ENCODE measurements around the gene PRKCQ. TPM values are rescaled to one million over a fixed set of nuclear protein-coding genes. Genes with fewer than 3 reads are reported as not detected.

PRKCQ gene
- total and polyA plus RNA-seq, 5 donors, result 0.05 to 0.25 (median 0.20) TPM

- Histone ChIP-seq H3K27me3 (ENCODE audit: control insufficient read depth, insufficient read depth) (no peaks in the 10 kb centered on the region), H3K9me3 (ENCODE audit: control insufficient read depth, low read length) (no peaks in the 10 kb centered on the region), H3K27ac (ENCODE audit: low read length) (no peak overlapping the region), H3K4me3 (ENCODE audit: low read length) (no peak overlapping the region), H3K4me1 (ENCODE audit: control insufficient read depth, insufficient read depth, low read length) (no peaks in the 10 kb centered on the region)
- ATAC-seq (no peak), DNase-seq (no peak)
- intact Hi-C loops (cut with DNase I), result no loop called here
- WGBS, result 70% methylated on average over 5 of the region's 5 CpGs
Measured at GRCh38 chr10:6516929-6517284, 63.2 kb downstream of the PRKCQ start.

DNA sequence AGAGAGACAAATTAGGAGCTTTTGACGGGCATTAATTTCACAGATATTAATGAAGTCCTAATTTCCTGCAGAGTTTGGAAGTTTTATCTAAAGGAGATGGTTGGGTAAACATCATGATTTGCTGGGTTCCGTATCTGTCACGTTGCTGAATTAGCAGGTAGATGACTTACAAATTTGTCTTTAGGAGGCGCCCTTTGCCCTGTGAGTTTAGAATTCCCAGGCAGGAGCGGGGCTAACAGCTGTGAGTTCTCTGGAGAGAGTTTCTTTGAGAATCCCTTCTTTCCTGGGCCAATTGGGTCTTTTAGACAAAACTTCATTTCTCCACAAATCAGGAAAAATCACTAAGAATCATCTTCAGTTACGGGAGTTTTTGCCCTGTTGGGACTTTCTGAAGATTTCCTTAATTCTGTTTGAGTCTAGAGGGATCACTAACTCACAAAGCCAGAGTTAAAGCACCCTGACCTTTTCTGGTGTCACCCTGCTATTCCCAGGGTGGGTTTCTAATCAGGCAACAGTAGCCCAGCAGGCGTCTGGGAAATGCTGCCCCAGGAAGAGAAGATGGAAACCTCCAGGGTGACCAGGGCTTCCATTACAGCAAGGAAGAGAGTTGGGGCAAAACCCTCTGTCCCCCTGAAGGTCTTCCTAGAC is 63.7 kb downstream of the PRKCQ start:
- intact Hi-C loops (cut with DNase I), result no loop called here
- Histone ChIP-seq H3K4me3 (ENCODE audit: low read length) (no peak overlapping the region), H3K4me1 (ENCODE audit: control insufficient read depth, insufficient read depth, low read length) (no peaks in the 10 kb centered on the region), H3K9me3 (ENCODE audit: control insufficient read depth, low read length) (no peaks in the 10 kb centered on the region), H3K27ac (ENCODE audit: low read length) (no peak overlapping the region), H3K27me3 (ENCODE audit: control insufficient read depth, insufficient read depth) (no peaks in the 10 kb centered on the region)
- WGBS, result 48% methylated on average over 7 of the region's 7 CpGs
- ATAC-seq (no peak), DNase-seq (no peak)

GRCh38 chr10:6514844-6515780 is 65.0 kb downstream of the PRKCQ start:
- Histone ChIP-seq H3K4me3 (ENCODE audit: low read length) (no peak overlapping the region), H3K27ac (ENCODE audit: low read length) (no peak overlapping the region), H3K9me3 (ENCODE audit: control insufficient read depth, low read length) (peaks cover 2% of the 10 kb centered on the region), H3K4me1 (ENCODE audit: control insufficient read depth, insufficient read depth, low read length) (no peaks in the 10 kb centered on the region), H3K27me3 (ENCODE audit: control insufficient read depth, insufficient read depth) (no peaks in the 10 kb centered on the region)
- DNase-seq, result no peak
- intact Hi-C loops (cut with DNase I), result no loop called here
- peak in 1 of 2 donors; percentile 36 for ATAC-seq
- 81% methylated on average over 15 of the region's 15 CpGs for WGBS

- intact Hi-C loops (cut with DNase I), result no loop called here
- WGBS, result 75% methylated on average over 7 of the region's 7 CpGs
- DNase-seq, result no peak
- no peak for ATAC-seq
- H3K4me1 ChIP-seq (ENCODE audit: control insufficient read depth, insufficient read depth, low read length), result no peaks in the 10 kb centered on the region
- H3K27me3 ChIP-seq (ENCODE audit: control insufficient read depth, insufficient read depth), result no peaks in the 10 kb centered on the region
- H3K4me3 ChIP-seq (ENCODE audit: low read length), result no peak overlapping the region
- no peak overlapping the region for H3K27ac ChIP-seq (ENCODE audit: low read length)
- H3K9me3 ChIP-seq (ENCODE audit: control insufficient read depth, low read length), result peaks cover 2% of the 10 kb centered on the region
Measured at GRCh38 chr10:6514180-6514579, 65.9 kb downstream of the PRKCQ start.

GRCh38 chr10:6513476-6513875 is 66.6 kb downstream of the PRKCQ start:
- no peak for ATAC-seq
- Histone ChIP-seq H3K4me1 (ENCODE audit: control insufficient read depth, insufficient read depth, low read length) (no peaks in the 10 kb centered on the region), H3K4me3 (ENCODE audit: low read length) (no peak overlapping the region), H3K9me3 (ENCODE audit: control insufficient read depth, low read length) (peaks cover 2% of the 10 kb centered on the region), H3K27ac (ENCODE audit: low read length) (no peak overlapping the region), H3K27me3 (ENCODE audit: control insufficient read depth, insufficient read depth) (no peaks in the 10 kb centered on the region)
- intact Hi-C loops (cut with DNase I), result no loop called here
- DNase-seq, result no peak
- WGBS, result 69% methylated on average over 3 of the region's 3 CpGs

DNA sequence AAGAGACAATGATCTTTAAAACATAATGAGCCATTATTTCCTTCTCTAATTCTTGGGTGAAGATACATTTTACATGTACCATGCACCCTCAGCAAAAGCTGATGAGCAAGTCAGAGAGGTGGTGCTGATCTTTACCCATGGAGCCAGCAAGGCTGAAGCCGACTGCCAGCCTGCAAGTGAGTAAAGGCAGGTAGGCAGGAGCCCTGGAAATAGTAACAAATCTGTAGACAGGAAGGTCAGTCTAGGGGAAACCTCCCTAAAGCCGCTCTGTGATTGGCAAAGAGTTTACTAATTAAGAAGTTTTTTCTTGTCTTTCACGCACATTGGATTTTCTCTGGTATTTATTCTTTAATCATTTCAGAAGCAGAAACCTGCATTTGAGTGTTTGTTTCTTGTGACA is 67.9 kb downstream of the PRKCQ start:
- 78% methylated on average over 3 of the region's 3 CpGs for WGBS
- no peaks in the 10 kb centered on the region for H3K27me3 ChIP-seq (ENCODE audit: control insufficient read depth, insufficient read depth)
- DNase-seq, result no peak
- no peak overlapping the region for H3K4me3 ChIP-seq (ENCODE audit: low read length)
- no peak for ATAC-seq
- no peaks in the 10 kb centered on the region for H3K4me1 ChIP-seq (ENCODE audit: control insufficient read depth, insufficient read depth, low read length)
- intact Hi-C loops (cut with DNase I), result no loop called here
- peaks cover 2% of the 10 kb centered on the region for H3K9me3 ChIP-seq (ENCODE audit: control insufficient read depth, low read length)
- no peak overlapping the region for H3K27ac ChIP-seq (ENCODE audit: low read length)

- WGBS, result 92% methylated on average over 6 of the region's 6 CpGs
- ATAC-seq, result no peak
- H3K4me1 ChIP-seq (ENCODE audit: control insufficient read depth, insufficient read depth, low read length), result no peaks in the 10 kb centered on the region
- no peak for DNase-seq
- H3K9me3 ChIP-seq (ENCODE audit: control insufficient read depth, low read length), result peaks cover 2% of the 10 kb centered on the region
- no peak overlapping the region for H3K27ac ChIP-seq (ENCODE audit: low read length)
- no peaks in the 10 kb centered on the region for H3K27me3 ChIP-seq (ENCODE audit: control insufficient read depth, insufficient read depth)
- H3K4me3 ChIP-seq (ENCODE audit: low read length), result no peak overlapping the region
- intact Hi-C loops (cut with DNase I), result no loop called here
Measured at GRCh38 chr10:6511347-6511746, 68.7 kb downstream of the PRKCQ start.

DNA sequence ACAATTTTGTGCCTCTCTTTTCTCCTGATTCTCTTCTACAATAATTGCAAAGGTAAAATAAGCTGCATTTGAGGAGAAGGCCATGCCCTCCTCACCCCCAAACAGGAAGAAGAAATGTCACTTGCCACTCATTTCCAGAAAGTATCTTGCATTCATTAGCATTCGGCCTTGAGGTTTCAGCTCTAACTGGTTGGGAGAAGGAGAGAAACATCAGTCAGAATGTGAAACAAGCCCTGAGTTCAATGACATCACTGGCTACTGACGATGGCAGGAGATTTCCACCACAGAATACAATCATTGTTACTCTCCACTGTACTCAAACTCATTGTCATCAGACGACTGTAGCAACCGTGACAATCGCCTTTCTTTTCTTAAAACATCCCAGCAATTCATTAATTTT is 72.8 kb downstream of the PRKCQ start:
- Histone ChIP-seq H3K4me3 (ENCODE audit: low read length) (no peak overlapping the region), H3K27me3 (ENCODE audit: control insufficient read depth, insufficient read depth) (no peaks in the 10 kb centered on the region), H3K27ac (ENCODE audit: low read length) (no peak overlapping the region), H3K4me1 (ENCODE audit: control insufficient read depth, insufficient read depth, low read length) (no peaks in the 10 kb centered on the region), H3K9me3 (ENCODE audit: control insufficient read depth, low read length) (peaks cover 2% of the 10 kb centered on the region)
- intact Hi-C loops (cut with DNase I), result no loop called here
- ATAC-seq, result no peak
- no peak for DNase-seq
- 74% methylated on average over 5 of the region's 5 CpGs for WGBS

DNA sequence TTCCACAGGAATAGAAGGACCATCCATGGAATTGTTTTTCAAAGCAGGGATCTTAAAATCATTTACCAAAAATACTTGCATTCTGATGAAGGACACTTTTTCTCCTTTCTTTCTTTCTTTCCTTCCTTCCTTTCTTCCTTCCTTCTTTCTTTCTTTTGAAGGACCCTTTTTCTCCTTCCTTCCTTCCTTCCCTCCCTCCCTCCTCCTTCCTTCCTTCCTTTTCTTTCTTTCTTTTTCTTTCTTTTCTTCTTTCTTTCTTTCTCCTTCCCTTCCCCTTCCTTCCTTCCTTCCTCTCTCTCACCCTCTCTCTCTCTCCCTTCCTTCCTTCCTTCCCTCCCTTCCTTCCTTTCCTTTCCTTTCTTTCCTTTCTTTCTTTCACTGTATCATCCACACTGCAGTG is 74.8 kb downstream of the PRKCQ start:
- ATAC-seq, result no peak
- intact Hi-C loops (cut with DNase I), result no loop called here
- H3K9me3 ChIP-seq (ENCODE audit: control insufficient read depth, low read length), result no peaks in the 10 kb centered on the region
- H3K27ac ChIP-seq (ENCODE audit: low read length), result no peak overlapping the region
- no peaks in the 10 kb centered on the region for H3K27me3 ChIP-seq (ENCODE audit: control insufficient read depth, insufficient read depth)
- H3K4me3 ChIP-seq (ENCODE audit: low read length), result no peak overlapping the region
- no peaks in the 10 kb centered on the region for H3K4me1 ChIP-seq (ENCODE audit: control insufficient read depth, insufficient read depth, low read length)
- no peak for DNase-seq

DNA sequence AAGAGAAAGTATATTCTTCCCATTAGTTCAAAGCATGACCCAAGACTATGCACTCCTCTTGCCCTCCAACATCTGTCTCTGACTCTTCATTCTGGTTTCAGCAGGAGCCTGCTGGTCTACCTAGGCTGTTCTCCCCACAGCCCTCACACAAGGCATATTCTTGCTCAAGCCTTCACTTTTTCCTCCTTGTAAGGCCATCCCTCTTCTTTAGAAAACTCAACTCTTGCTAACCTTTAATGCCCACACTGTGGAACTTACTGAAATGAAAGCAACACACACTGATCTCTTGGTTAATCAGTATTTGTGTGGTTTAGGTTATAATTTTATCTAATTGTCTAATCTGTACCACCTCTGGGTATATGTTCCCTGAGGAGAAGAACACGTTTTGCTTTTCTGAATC is 75.8 kb downstream of the PRKCQ start:
- Histone ChIP-seq H3K27ac (ENCODE audit: low read length) (no peak overlapping the region), H3K9me3 (ENCODE audit: control insufficient read depth, low read length) (no peaks in the 10 kb centered on the region), H3K4me1 (ENCODE audit: control insufficient read depth, insufficient read depth, low read length) (no peaks in the 10 kb centered on the region), H3K4me3 (ENCODE audit: low read length) (no peak overlapping the region), H3K27me3 (ENCODE audit: control insufficient read depth, insufficient read depth) (no peaks in the 10 kb centered on the region)
- DNase-seq (no peak), ATAC-seq (no peak)
- WGBS, result 61% methylated on average over 1 of the region's 1 CpG
- intact Hi-C loops (cut with DNase I), result no loop called here

- H3K27me3 ChIP-seq (ENCODE audit: control insufficient read depth, insufficient read depth), result no peaks in the 10 kb centered on the region
- ATAC-seq (no peak), DNase-seq (no peak)
- H3K9me3 ChIP-seq (ENCODE audit: control insufficient read depth, low read length), result no peaks in the 10 kb centered on the region
- intact Hi-C loops (cut with DNase I), result no loop called here
- H3K4me3 ChIP-seq (ENCODE audit: low read length), result no peak overlapping the region
- H3K4me1 ChIP-seq (ENCODE audit: control insufficient read depth, insufficient read depth, low read length), result no peaks in the 10 kb centered on the region
- no peak overlapping the region for H3K27ac ChIP-seq (ENCODE audit: low read length)
Measured at GRCh38 chr10:6503171-6503570, 76.9 kb downstream of the PRKCQ start.
